HepG2 (cell line): ENCODE measurements around the gene TCF25. TPM values are rescaled to one million over a fixed set of nuclear protein-coding genes. Genes with fewer than 3 reads are reported as not detected.

Source experiments
- BRCA1 ChIP-seq: sonication (generic); formaldehyde crosslinking; IDR thresholded peaks from 2 replicates; pipeline ENCODE4 v1.4.0; 2020; ENCODE audit warnings: missing genetic modification reagents
- CREB1 ChIP-seq, 2 experiments: fragments of 450-650 bp in 1 of 2; IDR thresholded peaks; 2 replicates each; pipeline ENCODE4 v1.6.1; 2016 to 2017; ENCODE audit warnings: control low read depth in 1 of 2, mild to moderate bottlenecking in 1 of 2, missing compliant biosample characterization in 1 of 2, missing genetic modification characterization in 1 of 2
- HMGXB4 ChIP-seq, 2 experiments: sonication (generic) in 1 of 2; formaldehyde crosslinking in 1 of 2; IDR thresholded peaks; 2 replicates each; pipeline versions ENCODE4 v1.4.0 to v1.6.1; 2018 to 2020; ENCODE audit warnings: missing genetic modification reagents in 2 of 2, borderline replicate concordance in 1 of 2, low read depth in 1 of 2, mild to moderate bottlenecking in 1 of 2, missing biosample characterization in 1 of 2
- NR1H2 ChIP-seq: sonication (generic); formaldehyde crosslinking; IDR thresholded peaks from 2 replicates; pipeline ENCODE4 v1.8.1; 2022; ENCODE audit warnings: low read depth, missing genetic modification reagents, borderline replicate concordance
- ONECUT2 ChIP-seq: sonication (generic); formaldehyde crosslinking; IDR thresholded peaks from 2 replicates; pipeline ENCODE4 v1.4.0; 2020; ENCODE audit warnings: missing genetic modification reagents
- POLR2AphosphoS2 ChIP-seq: IDR thresholded peaks from 2 replicates; pipeline ENCODE4 v1.6.1; 2011; ENCODE audit warnings: low read depth, low read length, improper control_type of control experiment
- TARDBP ChIP-seq: sonication (generic); formaldehyde crosslinking; IDR thresholded peaks from 2 replicates; pipeline ENCODE4 v1.8.0; 2022; ENCODE audit warnings: mild to moderate bottlenecking, missing genetic modification reagents
- ZNF335 ChIP-seq: sonication (generic); formaldehyde crosslinking; IDR thresholded peaks from 2 replicates; pipeline ENCODE4 v1.4.0; 2020; ENCODE audit warnings: missing genetic modification reagents
- ZNF343 ChIP-seq: sonication (generic); formaldehyde crosslinking; IDR thresholded peaks from 2 replicates; pipeline ENCODE4 v1.4.0; 2020; ENCODE audit warnings: mild to moderate bottlenecking, missing genetic modification reagents
- ZNF660 ChIP-seq: sonication (generic); formaldehyde crosslinking; IDR thresholded peaks from 2 replicates; pipeline ENCODE4 v1.5.1; 2020; ENCODE audit warnings: mild to moderate bottlenecking, low read depth, missing genetic modification reagents, borderline replicate concordance
- ZNF720 ChIP-seq: sonication (generic); formaldehyde crosslinking; IDR thresholded peaks from 2 replicates; pipeline ENCODE4 v1.4.0; 2020; ENCODE audit warnings: missing genetic modification reagents
- ZNF850 ChIP-seq: sonication (generic); formaldehyde crosslinking; conservative IDR thresholded peaks from 2 replicates; pipeline ENCODE4 v1.9.0; 2021; ENCODE audit warnings: mild to moderate bottlenecking, missing genetic modification reagents
- polyA plus RNA-seq, 8 experiments: library from polyadenylated mRNA; depleted of rRNA in 3 of 8; stranded (reverse) in 7 of 8; unstranded in 1 of 8; fragments of >200 nt; fragmentation: Illumina TruSeq in 4 of 8; extraction: Trizol in 4 of 8; gene quantifications; 2 replicates each; pipeline versions ENCODE4 v1.2.1 to v1.2.3, GENCODE V29; 2011 to 2016; ENCODE audit warnings: low read depth in 4 of 8, missing spikeins in 1 of 8, mixed read lengths in 1 of 8; ENCODE audit not compliant: insufficient read depth in 1 of 8
- total RNA-seq, 5 experiments: library from RNA; depleted of rRNA; stranded (reverse); fragments of >200 nt; fragmentation: Illumina TruSeq; extraction: Trizol; gene quantifications; 2 replicates each; pipeline ENCODE4 v1.2.3, GENCODE V29; 2016; ENCODE audit warnings: low read depth in 1 of 5
- TF ChIP-seq, protein P1 (sequence below): fragments of 450-650 bp; IDR thresholded peaks from 2 replicates; pipeline ENCODE4 v1.6.1; 2017; ENCODE audit warnings: mild to moderate bottlenecking
- TF ChIP-seq, protein P2 (sequence below), 2 experiments: fragments of 450-650 bp in 1 of 2; sonication (generic) in 1 of 2; formaldehyde crosslinking; IDR thresholded peaks; 2 replicates each; pipeline versions ENCODE4 v1.5.0 to v1.8.0; 2020 to 2022; ENCODE audit warnings: mild to moderate bottlenecking in 1 of 2, missing genetic modification reagents in 1 of 2
- TF ChIP-seq, protein P3 (sequence below): sonication (generic); formaldehyde crosslinking; IDR thresholded peaks from 2 replicates; pipeline ENCODE4 v1.5.1; 2020; ENCODE audit warnings: mild to moderate bottlenecking, missing genetic modification reagents, moderate library complexity

The TCF25 gene
- total and polyA plus RNA-seq, 2 of the 13 experiments (the other 11 are each of a cell fraction or from before 2014, with no cell fraction given) = 138 to 206 TPM

DNA sequence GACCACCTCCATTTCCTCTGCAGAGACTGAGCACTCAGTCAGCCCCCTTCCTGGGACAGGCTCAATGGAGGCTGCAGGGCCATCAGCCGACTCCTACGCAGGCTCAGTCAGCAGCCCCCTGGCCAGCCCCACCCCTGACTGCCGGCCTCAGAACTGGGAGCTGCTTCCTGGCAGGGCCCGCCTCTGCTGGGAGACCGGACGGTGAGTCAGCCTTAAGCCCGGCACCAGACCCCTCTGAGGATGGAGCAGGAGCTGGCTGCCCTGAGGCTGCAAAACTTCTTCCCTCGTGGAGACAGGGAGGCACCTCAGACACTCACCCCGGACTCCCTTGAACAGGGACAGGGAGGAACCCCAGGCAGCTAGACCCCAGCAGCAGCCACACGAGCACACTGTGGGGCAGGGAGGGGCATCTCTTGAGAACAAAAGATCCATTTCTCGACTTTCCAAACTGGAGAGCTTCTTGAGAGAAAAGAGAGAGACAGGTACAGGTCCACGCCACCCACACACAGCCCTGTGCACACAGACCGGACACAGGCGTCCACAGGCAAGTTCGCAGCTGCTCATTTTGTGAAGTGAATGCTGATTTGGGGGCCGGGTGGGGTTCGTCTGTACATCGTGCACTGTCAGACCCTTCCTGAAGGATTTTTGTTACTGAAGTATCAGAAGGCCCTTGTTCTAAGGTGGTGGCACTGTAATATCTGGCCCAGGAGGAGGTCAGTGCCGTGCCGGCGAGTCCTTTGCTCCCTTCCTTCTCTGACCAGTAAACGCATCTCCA, 48.5 kb downstream of the TCF25 start (continued):
- TF ChIP-seq, protein P1, sequence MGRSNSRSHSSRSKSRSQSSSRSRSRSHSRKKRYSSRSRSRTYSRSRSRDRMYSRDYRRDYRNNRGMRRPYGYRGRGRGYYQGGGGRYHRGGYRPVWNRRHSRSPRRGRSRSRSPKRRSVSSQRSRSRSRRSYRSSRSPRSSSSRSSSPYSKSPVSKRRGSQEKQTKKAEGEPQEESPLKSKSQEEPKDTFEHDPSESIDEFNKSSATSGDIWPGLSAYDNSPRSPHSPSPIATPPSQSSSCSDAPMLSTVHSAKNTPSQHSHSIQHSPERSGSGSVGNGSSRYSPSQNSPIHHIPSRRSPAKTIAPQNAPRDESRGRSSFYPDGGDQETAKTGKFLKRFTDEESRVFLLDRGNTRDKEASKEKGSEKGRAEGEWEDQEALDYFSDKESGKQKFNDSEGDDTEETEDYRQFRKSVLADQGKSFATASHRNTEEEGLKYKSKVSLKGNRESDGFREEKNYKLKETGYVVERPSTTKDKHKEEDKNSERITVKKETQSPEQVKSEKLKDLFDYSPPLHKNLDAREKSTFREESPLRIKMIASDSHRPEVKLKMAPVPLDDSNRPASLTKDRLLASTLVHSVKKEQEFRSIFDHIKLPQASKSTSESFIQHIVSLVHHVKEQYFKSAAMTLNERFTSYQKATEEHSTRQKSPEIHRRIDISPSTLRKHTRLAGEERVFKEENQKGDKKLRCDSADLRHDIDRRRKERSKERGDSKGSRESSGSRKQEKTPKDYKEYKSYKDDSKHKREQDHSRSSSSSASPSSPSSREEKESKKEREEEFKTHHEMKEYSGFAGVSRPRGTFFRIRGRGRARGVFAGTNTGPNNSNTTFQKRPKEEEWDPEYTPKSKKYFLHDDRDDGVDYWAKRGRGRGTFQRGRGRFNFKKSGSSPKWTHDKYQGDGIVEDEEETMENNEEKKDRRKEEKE = no peak
- TF ChIP-seq, protein P2, sequence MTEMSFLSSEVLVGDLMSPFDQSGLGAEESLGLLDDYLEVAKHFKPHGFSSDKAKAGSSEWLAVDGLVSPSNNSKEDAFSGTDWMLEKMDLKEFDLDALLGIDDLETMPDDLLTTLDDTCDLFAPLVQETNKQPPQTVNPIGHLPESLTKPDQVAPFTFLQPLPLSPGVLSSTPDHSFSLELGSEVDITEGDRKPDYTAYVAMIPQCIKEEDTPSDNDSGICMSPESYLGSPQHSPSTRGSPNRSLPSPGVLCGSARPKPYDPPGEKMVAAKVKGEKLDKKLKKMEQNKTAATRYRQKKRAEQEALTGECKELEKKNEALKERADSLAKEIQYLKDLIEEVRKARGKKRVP (CRISPR knock-in tag; IDR thresholded peaks at IDR 0.05) = no peak
- no peak; a peak in 1 of 4 replicates for TF ChIP-seq HMGXB4 (CRISPR knock-in tag; IDR thresholded peaks at IDR 0.05; ENCODE audit: borderline replicate concordance in 1 of 2, low read depth in 1 of 2)
- TF ChIP-seq, protein P3, sequence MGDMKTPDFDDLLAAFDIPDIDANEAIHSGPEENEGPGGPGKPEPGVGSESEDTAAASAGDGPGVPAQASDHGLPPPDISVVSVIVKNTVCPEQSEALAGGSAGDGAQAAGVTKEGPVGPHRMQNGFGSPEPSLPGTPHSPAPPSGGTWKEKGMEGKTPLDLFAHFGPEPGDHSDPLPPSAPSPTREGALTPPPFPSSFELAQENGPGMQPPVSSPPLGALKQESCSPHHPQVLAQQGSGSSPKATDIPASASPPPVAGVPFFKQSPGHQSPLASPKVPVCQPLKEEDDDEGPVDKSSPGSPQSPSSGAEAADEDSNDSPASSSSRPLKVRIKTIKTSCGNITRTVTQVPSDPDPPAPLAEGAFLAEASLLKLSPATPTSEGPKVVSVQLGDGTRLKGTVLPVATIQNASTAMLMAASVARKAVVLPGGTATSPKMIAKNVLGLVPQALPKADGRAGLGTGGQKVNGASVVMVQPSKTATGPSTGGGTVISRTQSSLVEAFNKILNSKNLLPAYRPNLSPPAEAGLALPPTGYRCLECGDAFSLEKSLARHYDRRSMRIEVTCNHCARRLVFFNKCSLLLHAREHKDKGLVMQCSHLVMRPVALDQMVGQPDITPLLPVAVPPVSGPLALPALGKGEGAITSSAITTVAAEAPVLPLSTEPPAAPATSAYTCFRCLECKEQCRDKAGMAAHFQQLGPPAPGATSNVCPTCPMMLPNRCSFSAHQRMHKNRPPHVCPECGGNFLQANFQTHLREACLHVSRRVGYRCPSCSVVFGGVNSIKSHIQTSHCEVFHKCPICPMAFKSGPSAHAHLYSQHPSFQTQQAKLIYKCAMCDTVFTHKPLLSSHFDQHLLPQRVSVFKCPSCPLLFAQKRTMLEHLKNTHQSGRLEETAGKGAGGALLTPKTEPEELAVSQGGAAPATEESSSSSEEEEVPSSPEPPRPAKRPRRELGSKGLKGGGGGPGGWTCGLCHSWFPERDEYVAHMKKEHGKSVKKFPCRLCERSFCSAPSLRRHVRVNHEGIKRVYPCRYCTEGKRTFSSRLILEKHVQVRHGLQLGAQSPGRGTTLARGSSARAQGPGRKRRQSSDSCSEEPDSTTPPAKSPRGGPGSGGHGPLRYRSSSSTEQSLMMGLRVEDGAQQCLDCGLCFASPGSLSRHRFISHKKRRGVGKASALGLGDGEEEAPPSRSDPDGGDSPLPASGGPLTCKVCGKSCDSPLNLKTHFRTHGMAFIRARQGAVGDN (CRISPR knock-in tag) = peak; percentile 71
- no peak for TF ChIP-seq ZNF660 (CRISPR knock-in tag)
- no peak for TF ChIP-seq ONECUT2 (CRISPR knock-in tag)
- TF ChIP-seq NR1H2 (CRISPR knock-in tag) = no peak
- TF ChIP-seq ZNF720 (CRISPR knock-in tag) = no peak
- TF ChIP-seq ZNF850 = no peak
- 0 out of 2 replicates have a peak, but pooled peaks have one; percentile 57 for TF ChIP-seq BRCA1 (CRISPR knock-in tag)
- TF ChIP-seq ZNF335 (CRISPR knock-in tag) = peak; percentile 47; the same call in 1 of the 2 replicates
- no peak for TF ChIP-seq CREB1 (IDR thresholded peaks at IDR 0.05)
- no peak for TF ChIP-seq CREB1 (CRISPR knock-in tag; IDR thresholded peaks at IDR 0.05)
- no peak for TF ChIP-seq ZNF343 (CRISPR knock-in tag)
- TF ChIP-seq POLR2AphosphoS2 = peak; percentile 82; the same call in 1 of the 2 replicates
- peak; percentile 44; the same call in 1 of the 2 replicates for TF ChIP-seq TARDBP (CRISPR knock-in tag)
